ENCODE results near the gene LBH. TPM values are rescaled to one million over a fixed set of nuclear protein-coding genes. Genes with fewer than 3 reads are reported as not detected.

LBH gene
- total RNA-seq, 1 donor from 2014 or later: 80.5 TPM

DNA sequence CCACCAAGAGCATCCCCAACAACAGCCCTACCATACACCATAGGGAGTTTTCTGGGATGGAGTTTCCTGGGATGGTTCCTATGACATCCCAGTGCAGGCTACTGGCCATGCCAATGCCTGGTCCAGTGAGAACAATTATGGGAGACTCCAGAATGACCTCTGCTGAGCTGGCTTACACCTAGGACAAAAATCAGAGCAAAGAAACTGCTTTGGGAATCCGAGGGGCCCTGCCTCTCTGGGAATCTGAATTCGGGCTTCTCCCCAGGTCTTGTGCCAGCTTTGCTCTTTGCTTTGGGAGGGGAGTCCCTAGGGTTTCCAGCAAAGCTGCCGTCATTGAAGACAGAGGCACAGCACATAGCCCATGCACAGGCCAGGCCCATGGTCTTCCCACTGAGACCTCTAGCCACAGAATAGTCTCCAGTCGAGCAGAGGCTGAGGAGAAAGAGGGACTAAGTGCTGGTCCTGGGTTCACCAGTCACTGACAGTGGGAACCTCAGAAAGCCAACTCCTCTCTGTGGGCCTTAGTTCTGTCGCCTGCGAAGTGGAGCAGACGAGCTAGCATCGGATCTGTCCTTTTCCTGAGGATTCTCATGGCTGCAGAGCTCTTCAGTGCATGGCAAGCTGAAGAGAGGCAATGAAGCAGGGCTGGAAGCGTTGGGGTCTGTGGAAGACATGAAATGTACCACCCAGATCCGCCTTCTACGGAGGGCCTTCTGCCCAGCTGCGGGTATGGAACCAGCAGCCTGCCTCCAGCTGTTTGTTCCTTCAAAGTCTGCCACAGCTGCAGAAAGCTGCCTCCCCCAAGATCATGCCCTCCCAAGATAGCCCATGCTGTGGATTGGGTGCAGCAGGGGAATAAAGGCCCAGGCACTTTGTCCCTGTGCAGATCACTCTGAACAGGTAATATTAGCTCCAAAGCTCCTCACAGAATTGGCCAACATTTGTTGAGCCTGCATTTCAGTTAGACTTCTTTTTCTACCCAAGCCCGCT, 11.2 kb upstream of the LBH start:
- no peak overlapping the region for H3K27ac Mint-ChIP-seq
- no peak for DNase-seq (ENCODE audit: low spot score, unreplicated experiment)
- TF ChIP-seq, protein P1, sequence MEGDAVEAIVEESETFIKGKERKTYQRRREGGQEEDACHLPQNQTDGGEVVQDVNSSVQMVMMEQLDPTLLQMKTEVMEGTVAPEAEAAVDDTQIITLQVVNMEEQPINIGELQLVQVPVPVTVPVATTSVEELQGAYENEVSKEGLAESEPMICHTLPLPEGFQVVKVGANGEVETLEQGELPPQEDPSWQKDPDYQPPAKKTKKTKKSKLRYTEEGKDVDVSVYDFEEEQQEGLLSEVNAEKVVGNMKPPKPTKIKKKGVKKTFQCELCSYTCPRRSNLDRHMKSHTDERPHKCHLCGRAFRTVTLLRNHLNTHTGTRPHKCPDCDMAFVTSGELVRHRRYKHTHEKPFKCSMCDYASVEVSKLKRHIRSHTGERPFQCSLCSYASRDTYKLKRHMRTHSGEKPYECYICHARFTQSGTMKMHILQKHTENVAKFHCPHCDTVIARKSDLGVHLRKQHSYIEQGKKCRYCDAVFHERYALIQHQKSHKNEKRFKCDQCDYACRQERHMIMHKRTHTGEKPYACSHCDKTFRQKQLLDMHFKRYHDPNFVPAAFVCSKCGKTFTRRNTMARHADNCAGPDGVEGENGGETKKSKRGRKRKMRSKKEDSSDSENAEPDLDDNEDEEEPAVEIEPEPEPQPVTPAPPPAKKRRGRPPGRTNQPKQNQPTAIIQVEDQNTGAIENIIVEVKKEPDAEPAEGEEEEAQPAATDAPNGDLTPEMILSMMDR (IDR thresholded peaks at IDR 0.05; ENCODE audit: unreplicated experiment): no peak
- no peaks in the 10 kb centered on the region for H3K9me3 Mint-ChIP-seq (ENCODE audit: low read depth)
- H3K27me3 Mint-ChIP-seq: peaks cover 44% of the 10 kb centered on the region
- H3K4me3 Mint-ChIP-seq (ENCODE audit: low read depth): no peak overlapping the region
- H3K4me1 Mint-ChIP-seq (ENCODE audit: low read depth): peaks cover 53% of the 10 kb centered on the region
- no peaks in the 10 kb centered on the region for H3K36me3 Mint-ChIP-seq (ENCODE audit: insufficient read depth)

GRCh38 chr2:30221531-30221930, 9.8 kb upstream of the LBH start:
- no peak for DNase-seq (ENCODE audit: low spot score, unreplicated experiment)
- Mint-ChIP-seq H3K9me3 (ENCODE audit: low read depth) (no peaks in the 10 kb centered on the region), H3K27me3 (peaks cover 52% of the 10 kb centered on the region), H3K36me3 (ENCODE audit: insufficient read depth) (no peaks in the 10 kb centered on the region), H3K4me1 (ENCODE audit: low read depth) (peaks cover 47% of the 10 kb centered on the region), H3K4me3 (ENCODE audit: low read depth) (no peak overlapping the region), H3K27ac (no peak overlapping the region)
- TF ChIP-seq, protein P1 (IDR thresholded peaks at IDR 0.05; ENCODE audit: unreplicated experiment): no peak

DNA sequence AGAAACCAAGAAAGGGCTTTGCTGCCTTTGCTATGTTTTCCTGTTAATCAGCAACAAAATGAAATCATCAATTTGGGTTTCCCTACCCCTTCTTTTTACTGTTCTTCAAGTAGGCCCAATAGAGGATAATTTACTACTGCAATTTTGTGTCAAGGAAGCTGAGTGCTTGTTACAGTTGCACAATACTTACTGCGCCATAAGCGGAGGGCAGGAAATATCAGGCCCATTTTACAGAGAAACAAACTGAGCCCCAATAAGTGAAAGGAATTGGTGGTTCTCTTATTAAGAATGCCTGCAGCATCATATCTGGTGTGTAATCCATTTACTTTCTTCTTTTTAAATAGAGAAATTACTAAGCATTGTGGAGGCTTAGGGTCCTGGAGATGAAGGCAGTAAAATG, 9.3 kb upstream of the LBH start:
- no peaks in the 10 kb centered on the region for H3K9me3 Mint-ChIP-seq (ENCODE audit: low read depth)
- H3K36me3 Mint-ChIP-seq (ENCODE audit: insufficient read depth): no peaks in the 10 kb centered on the region
- H3K4me3 Mint-ChIP-seq (ENCODE audit: low read depth): no peak overlapping the region
- H3K4me1 Mint-ChIP-seq (ENCODE audit: low read depth): peaks cover 44% of the 10 kb centered on the region
- TF ChIP-seq, protein P1 (IDR thresholded peaks at IDR 0.05; ENCODE audit: unreplicated experiment): no peak
- no peak overlapping the region for H3K27ac Mint-ChIP-seq
- peaks cover 54% of the 10 kb centered on the region for H3K27me3 Mint-ChIP-seq
- no peak for DNase-seq (ENCODE audit: low spot score, unreplicated experiment)

- peaks cover 36% of the 10 kb centered on the region for H3K4me1 Mint-ChIP-seq (ENCODE audit: low read depth)
Measured at GRCh38 chr2:30222636-30223360, 8.5 kb upstream of the LBH start.

GRCh38 chr2:30223413-30223874, 7.9 kb upstream of the LBH start:
- H3K4me1 Mint-ChIP-seq (ENCODE audit: low read depth): peaks cover 30% of the 10 kb centered on the region

More at GRCh38 chr2:30222636-30223360, 8.5 kb upstream of the LBH start:
- Mint-ChIP-seq H3K27ac (no peak overlapping the region), H3K27me3 (peaks cover 56% of the 10 kb centered on the region), H3K9me3 (ENCODE audit: low read depth) (no peaks in the 10 kb centered on the region), H3K36me3 (ENCODE audit: insufficient read depth) (no peaks in the 10 kb centered on the region), H3K4me3 (ENCODE audit: low read depth) (no peak overlapping the region)
- DNase-seq (ENCODE audit: low spot score, unreplicated experiment): no peak
- TF ChIP-seq, protein P1 (IDR thresholded peaks at IDR 0.05; ENCODE audit: unreplicated experiment): no peak

More at GRCh38 chr2:30223413-30223874, 7.9 kb upstream of the LBH start:
- no peaks in the 10 kb centered on the region for H3K36me3 Mint-ChIP-seq (ENCODE audit: insufficient read depth)
- peaks cover 62% of the 10 kb centered on the region for H3K27me3 Mint-ChIP-seq
- H3K9me3 Mint-ChIP-seq (ENCODE audit: low read depth): no peaks in the 10 kb centered on the region
- DNase-seq (ENCODE audit: low spot score, unreplicated experiment): no peak
- no peak overlapping the region for H3K27ac Mint-ChIP-seq
- TF ChIP-seq, protein P1 (IDR thresholded peaks at IDR 0.05; ENCODE audit: unreplicated experiment): no peak
- no peak overlapping the region for H3K4me3 Mint-ChIP-seq (ENCODE audit: low read depth)
